Pulmonary artery endothelial cell (primary cell): ENCODE measurements around the gene PDHA2. TPM values are rescaled to one million over a fixed set of nuclear protein-coding genes. Genes with fewer than 3 reads are reported as not detected.
"Not testable (repeated sequence)": the region's sequence is repeated elsewhere in the genome, so short reads cannot be mapped to it uniquely, and the experiment has no call there.

Experiments
- DNase-seq: peaks from one replicate; pipeline ENCODE4 v3.0.0-alpha.2; 2011; ENCODE audit warnings: low read depth, low spot score
- total RNA-seq: library from RNA; depleted of rRNA; stranded (reverse); fragments of >200 nt; gene quantifications from 2 replicates; pipeline ENCODE4 v1.2.3, GENCODE V29; 2014

The PDHA2 gene
- total RNA-seq: not detected in 2 replicates

GRCh38 chr4:95839891-95840290, at the start of gene PDHA2:
PDHA2 (plus strand) TSS chr4:95840093; CDS start chr4:95840151, 58 bp downstream.
- no peak for DNase-seq

GRCh38 chr4:95798003-95798402, 41.9 kb upstream of the PDHA2 start:
- DNase-seq: no peak

- DNase-seq: no peak
These were observed 41.2 kb upstream of the PDHA2 start for GRCh38 chr4:95798727-95799126.

GRCh38 chr4:95821867-95822266, 18.0 kb upstream of the PDHA2 start:
- no peak for DNase-seq

- no peak for DNase-seq
These were observed 14.3 kb upstream of the PDHA2 start for GRCh38 chr4:95825546-95825945.

GRCh38 chr4:95830651-95831050, 9.2 kb upstream of the PDHA2 start:
- DNase-seq: no peak

- DNase-seq: no peak
These were observed 8.7 kb upstream of the PDHA2 start for GRCh38 chr4:95831166-95831565.

GRCh38 chr4:95833711-95834194, 6.1 kb upstream of the PDHA2 start:
- no peak for DNase-seq

GRCh38 chr4:95835672-95836071, 4.2 kb upstream of the PDHA2 start:
- DNase-seq: no peak

- DNase-seq: no peak
These were observed 1.7 kb upstream of the PDHA2 start for GRCh38 chr4:95838192-95838591.

- DNase-seq: no peak
These were observed 8.1 kb downstream of the PDHA2 start for GRCh38 chr4:95847908-95848460.

GRCh38 chr4:95850161-95850560, 10.3 kb downstream of the PDHA2 start:
- DNase-seq: no peak

GRCh38 chr4:95857761-95858160, 17.9 kb downstream of the PDHA2 start:
- no peak for DNase-seq

GRCh38 chr4:95867919-95868318, 28.0 kb downstream of the PDHA2 start:
- no peak for DNase-seq

- DNase-seq: not testable (repeated sequence)
These were observed 29.5 kb downstream of the PDHA2 start for GRCh38 chr4:95869414-95869813.

GRCh38 chr4:95869961-95870500, 30.1 kb downstream of the PDHA2 start:
- no peak for DNase-seq

- no peak for DNase-seq
These were observed 37.7 kb downstream of the PDHA2 start for GRCh38 chr4:95877636-95878035.

- no peak for DNase-seq
These were observed 47.7 kb downstream of the PDHA2 start for GRCh38 chr4:95887551-95887950.

GRCh38 chr4:95889662-95890061, 49.8 kb downstream of the PDHA2 start:
- no peak for DNase-seq
